Measurements from ENCODE around the gene CD59.
"Not testable (repeated sequence)": the region's sequence is repeated elsewhere in the genome, so short reads cannot be mapped to it uniquely, and the experiment has no call there.

The CD59 gene

DNA sequence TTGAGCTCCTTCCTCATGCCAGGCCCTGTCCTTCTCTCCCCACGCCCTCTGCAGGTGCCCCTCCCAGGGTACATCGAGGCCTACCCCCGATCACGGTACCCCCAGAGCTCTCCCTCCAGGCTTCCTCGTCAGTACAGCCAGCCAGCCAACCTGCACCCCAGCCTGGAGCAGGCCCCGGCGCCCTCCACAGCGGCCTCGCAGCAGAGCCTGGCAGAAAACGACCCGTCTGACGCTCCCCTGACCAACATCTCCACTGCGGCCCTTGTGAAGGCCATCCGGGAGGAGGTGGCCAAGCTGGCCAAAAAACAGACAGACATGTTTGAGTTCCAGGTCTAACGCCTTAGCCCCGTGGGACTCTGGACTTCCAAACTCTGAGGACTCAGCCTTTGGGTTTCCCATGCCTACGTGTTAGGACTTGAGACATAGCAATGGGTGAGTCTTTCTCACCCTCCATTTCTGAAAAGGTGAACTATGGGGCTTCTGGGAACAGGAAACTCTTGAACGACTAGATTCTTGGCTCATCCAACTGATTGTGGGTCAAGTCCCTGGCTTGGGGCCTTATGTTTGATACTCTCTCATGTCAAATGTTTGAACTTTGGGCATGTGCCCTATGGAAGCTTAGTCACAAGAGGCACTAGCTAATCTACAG is 68.3 kb downstream of the CD59 start:
- no peak for DNase-seq (ENCODE audit: low read depth in 2 of 2)

DNA sequence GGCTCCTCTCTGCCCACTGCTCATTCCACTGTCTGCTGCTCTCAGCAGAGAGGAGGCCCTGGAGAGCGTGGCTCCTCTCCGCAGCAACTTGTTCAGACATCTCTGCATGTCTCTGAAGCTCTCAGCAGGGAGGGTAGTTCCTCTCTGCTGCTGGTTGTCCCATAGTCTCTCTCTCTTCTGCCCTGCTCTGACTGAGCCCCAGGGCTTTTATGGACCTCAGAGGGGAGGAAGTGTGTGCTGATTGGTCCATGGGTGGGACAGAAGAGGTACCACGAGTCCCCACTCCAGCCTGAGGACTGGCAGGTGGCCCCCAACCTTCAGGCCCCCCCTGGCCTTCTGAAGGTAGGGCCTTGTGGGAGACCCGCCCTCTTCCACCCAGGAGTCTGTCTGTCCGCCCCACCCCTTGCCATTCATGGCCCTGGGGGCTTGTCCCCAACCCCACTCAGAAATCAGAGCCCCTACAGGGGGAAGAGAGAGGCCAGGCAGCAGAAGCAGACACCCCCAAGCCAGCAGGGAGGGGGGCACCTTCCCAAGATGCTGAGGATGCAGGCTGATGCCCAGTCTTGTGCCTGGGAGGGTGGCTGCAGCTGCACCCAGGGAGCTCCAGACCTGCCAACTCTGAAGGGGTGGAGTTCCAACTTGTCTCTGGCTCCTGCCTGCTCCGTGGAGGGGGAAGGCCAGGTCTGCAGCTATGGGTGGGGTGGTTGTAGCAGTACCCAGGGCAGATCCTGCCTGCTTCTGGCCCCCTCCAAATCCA is 70.7 kb downstream of the CD59 start:
- no peak for DNase-seq (ENCODE audit: low read depth in 2 of 2)

DNA sequence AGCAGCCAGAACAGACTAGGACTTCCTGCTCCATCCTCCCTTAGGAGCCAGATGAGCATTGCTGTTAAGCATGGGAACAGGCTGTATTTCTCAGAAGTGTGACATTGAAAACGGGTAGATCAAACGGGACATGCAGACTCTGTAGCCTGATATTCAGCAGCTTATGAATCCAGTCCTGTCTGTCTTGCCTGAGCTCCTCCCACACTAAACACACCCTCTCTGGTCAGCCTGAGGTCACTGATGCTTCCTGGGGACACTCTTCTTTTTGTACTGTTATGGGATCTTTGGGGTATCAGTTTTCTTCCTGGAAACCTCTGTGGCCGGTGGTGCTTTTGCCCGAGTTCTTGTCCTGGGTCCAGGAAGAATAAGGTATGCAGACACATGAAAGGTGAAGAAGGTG is 71.4 kb downstream of the CD59 start:
- no peak for DNase-seq (ENCODE audit: low read depth in 2 of 2)

DNA sequence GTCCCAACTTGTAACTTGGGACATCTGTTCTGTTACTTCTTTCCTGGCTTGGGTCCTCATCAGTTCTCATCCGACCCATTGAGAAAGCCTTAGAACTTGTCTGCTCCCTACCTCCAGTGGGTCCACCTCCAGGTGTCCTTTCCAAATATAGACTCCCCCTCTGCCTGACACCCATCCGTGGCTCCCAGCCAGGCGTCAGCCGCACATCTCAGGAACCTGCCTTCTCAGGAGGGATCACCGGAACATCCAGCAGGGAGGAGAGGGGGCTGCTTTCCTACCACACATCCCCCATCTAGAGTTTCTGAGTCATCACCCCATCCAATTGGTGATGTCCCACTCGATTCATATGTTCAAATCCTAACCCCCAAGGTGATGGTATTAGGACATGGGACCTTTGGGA is 72.1 kb downstream of the CD59 start:
- no peak for DNase-seq (ENCODE audit: low read depth in 2 of 2)

DNA sequence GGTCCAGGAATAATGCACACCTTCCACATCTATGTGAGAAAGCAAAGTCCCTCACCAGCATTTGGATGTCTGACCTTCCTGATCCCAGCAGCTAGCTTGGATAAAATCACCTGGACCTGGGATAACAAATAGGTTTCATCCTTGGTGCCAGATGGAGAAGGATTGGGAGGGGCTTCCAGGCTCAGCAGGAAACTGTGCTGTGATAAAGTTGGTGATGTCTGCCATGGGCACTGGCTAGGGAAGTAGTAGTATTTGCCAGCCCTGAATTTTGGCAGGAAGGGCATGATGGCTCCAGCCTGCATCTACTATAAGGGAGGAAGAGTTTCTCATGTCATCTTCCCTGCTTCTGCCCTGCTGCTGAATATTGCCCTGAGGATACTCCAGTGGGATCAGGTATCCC is 73.1 kb downstream of the CD59 start:
- DNase-seq (ENCODE audit: low read depth in 2 of 2) = no peak

DNA sequence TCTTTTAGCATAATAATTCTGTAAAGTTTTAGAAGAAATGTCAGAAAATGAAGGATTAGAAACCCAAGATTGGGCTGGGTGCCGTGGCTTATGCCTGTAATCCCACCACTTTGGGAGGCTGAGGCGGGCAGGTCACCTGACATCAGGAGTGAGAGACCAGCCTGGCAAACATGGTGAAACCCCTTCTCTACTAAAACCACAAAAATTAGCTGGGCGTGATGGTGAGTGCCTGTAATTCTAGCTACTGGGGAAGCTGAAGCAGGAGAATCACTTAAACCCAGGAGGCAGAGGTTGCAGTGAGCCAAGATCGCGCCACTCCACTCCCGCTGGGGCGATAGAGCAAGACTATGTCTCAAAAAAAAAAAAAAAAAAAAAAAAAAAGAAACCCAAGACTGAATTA is 74.7 kb downstream of the CD59 start:
- not testable (repeated sequence) for DNase-seq (ENCODE audit: low read depth in 2 of 2)

DNA sequence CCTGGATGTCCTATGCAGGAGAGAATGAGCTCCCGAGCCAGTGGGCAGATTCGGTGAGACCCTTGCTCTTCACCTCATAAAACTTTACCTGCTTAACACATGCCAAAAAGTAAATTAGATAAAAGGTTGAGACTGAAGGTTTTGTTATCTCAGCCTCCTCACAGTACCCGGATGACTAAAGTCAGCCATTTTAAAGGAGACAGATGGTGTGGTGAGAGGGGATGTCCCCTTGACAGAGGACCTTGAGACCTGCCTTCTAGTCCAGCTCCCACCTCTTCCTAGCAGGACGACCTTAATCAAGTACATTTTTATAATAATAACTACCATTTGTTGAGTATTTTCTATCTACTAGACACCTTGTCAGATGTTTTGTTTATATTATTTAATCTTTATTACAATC is 75.3 kb downstream of the CD59 start:
- no peak for DNase-seq (ENCODE audit: low read depth in 2 of 2)

DNA sequence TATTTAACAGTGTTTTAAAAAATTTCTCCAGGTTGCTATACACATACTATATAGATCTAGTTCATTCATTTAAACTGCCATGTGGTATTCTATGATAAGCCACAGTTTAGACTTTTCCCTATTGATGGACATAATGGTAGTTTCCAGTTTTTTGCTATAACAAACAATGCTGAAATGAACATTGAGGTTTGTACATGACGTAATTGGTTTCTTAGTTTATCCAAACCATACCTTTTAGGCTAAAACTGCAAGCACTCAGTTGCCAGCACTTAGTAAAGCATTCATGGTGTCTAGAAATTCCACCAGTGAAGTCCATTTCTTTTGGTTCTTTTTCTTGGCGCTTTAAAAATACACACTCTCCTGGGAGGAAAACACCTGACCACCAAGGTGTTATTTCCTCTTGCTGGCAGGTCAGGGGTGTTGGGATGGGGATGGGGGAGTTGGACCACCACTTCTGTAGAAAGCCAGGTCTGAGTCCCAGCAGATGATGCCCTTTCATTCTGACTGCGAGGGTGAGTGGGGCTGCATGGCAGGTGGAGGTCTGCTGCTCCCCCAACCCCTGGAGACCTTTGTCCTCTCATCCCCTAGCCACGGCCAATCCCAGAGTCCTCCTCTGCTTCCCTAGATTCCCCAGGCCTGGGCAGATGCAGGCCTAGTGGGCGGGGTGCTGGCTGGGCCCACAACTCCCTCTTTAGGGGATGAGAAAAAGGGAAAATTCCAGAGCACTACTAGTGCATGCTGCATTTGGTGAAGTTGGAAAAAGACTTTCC is 76.7 kb downstream of the CD59 start:
- no peak for DNase-seq (ENCODE audit: low read depth in 2 of 2)

DNA sequence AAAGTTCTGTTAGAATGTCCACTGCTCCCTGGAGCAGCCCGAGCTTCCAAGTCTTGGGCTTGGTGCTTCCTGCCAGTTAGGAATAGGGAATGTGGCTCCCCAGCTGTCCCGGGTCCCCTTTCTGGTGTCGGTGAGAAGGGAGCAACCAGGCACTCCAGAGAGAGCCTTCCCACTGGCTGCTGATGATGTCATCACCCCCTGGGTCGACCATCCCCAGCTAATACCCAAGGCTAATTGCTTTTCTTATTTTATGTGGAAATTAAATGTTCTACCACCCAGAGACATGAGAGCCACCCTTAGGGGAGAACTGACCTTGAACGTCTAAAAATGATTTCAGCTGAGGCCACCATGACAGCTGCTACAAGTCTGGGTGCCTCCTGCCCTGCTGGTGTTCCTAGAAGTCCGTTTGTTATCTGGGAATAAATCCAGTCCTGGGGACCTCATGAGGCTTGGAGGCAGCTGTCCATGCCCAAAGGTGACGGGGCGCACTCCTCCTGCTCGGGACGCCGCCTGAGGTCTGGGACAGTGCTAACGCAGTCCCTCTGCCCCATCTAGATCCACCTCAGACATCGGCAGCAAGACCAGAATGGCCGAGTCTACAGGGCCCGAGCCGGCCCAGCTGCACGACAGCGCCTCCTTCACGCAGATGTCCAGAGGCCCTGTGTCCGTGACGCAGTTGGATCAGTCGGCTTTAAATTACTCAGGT is 77.9 kb downstream of the CD59 start:
- no peak for DNase-seq (ENCODE audit: low read depth in 2 of 2)

DNA sequence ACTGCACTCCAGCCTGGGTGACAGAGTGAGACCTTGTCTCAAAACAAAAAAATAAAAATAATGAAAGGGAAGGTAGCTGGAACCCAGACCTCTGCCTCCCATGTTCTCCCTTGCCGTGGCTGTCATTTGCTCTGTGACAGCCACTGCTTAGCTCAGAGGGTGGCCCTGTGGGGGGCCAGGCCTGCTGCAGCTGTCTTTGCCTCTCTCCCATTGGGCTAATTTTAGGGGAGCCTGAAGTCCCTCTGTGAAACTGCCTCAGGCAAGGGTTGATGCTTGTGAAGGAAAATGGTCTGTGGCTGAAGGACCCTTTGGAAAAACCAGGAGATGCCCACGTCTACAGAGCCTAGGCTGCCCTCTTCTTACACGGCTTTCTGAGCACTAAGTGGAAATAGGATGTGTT is 78.5 kb downstream of the CD59 start:
- DNase-seq (ENCODE audit: low read depth in 2 of 2) = no peak

DNA sequence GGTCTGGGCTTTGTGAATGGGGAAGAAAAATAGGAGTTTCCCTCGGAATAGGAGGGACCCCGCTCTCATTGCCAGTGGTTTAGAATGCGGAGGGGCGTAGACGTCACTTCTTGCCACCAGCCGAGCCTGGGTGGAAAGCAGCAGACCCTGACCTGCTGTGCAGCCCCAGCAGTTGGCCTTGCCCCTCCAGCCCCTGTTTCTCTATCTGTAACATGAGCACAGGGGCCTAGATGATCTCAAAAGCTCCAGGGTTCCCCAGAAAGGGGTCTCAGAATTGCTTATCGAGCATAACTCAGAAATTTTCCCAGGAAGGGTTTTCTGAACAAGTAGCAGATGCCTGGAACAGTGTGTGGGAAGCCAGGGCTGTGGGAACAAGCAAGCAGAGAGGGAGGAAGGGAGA is 79.5 kb downstream of the CD59 start:
- no peak for DNase-seq (ENCODE audit: low read depth in 2 of 2)

DNA sequence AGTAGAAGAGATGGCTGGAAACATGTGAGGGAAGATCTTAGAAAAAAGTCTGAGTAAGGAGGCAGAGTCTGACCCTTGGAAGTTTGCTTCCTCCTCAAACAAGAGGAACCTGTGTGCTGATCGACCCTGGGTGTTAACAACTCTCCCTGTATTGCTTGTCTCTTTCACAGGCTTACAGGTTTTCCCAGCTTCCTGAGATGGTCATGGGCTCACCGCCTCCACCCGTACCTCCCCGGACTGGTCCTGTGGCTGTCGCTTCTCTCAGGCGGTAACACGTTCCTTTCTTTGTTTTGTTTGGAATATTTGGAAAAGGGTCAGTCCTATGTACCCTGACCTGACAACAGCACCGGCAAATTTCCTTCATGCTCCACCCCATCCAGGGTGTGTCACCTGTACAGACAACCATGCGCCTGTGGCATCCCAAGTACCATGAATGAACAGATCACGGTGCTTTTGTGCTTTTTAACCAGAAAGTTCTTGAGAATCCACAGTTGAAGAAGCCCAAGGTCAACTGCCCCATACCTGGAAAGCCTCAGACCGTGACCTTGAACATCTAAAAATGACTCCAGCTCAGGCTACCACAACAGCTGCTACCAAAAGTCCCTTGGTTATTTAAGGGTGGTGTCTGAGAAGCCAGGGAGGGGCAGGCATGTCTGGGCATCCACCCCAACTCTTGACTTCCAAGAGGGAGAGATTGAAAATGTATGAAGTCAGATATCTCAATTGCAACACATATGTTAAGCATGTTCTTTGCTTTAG is 80.2 kb downstream of the CD59 start:
- DNase-seq (ENCODE audit: low read depth in 2 of 2) = no peak

DNA sequence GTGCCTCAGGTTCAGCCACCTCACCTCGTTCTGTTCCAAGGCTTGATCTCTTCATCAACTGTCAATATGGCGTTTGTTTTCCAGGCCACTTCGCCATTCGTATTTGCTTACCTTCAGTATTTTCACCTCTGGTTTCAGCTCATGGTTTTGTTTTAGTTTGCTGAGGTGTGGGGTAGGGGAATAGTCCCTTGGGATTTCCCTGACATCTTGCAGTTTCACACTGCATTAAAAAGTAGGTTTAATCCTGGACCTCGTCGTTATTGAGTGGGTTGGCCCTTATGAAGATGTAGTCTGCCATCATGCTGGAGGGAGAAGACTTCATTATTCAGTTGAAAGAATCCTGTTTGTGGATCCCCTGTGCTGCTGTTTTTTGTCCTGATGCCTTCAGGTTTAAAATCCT is 81.6 kb downstream of the CD59 start:
- DNase-seq (ENCODE audit: low read depth in 2 of 2) = no peak
